ENCODE results near the gene MRPL2.

DNA sequence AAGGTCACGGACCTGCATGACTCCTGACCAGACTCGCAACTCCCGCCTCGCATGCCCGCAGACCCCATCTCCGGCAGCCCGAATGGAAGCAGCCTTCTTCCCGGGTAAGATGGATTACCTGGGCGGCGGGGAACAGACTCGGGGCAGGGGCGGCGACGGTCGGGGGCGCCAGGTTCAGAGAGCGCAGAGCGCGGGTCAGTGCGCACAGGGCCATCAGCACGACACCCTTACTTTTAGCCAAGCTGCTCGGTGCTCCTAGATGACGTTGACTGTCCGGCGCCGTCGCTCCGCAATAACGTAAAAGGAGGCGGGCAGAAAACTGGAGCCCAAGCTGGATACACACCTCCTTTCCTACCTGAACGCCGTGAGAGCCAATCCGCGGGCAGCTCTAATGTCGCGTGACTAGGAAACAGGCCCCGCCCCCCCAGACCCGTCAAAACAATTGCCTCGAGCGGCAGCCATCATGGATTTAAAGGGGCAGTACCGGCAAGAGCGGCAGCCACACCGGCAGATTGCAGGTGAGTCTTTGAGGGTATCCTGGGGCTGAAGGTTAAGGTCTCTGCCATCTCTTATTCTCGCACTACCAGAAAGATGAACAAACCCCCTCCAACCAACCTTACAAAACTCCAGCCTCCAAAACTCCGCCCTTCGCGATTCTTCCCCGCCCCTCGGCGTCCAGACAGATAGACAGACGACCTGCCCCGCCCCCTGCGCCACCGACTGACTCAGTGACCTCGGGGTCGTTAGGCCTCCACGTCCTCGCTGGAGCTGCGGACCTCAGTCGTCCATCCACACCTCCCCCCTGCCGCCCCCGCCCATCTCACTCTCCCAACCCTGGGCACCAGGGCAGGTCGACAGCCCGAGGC lies at the start of gene MRPL2, which contains the start of gene KLC4:
- TF ChIP-seq, protein P1, sequence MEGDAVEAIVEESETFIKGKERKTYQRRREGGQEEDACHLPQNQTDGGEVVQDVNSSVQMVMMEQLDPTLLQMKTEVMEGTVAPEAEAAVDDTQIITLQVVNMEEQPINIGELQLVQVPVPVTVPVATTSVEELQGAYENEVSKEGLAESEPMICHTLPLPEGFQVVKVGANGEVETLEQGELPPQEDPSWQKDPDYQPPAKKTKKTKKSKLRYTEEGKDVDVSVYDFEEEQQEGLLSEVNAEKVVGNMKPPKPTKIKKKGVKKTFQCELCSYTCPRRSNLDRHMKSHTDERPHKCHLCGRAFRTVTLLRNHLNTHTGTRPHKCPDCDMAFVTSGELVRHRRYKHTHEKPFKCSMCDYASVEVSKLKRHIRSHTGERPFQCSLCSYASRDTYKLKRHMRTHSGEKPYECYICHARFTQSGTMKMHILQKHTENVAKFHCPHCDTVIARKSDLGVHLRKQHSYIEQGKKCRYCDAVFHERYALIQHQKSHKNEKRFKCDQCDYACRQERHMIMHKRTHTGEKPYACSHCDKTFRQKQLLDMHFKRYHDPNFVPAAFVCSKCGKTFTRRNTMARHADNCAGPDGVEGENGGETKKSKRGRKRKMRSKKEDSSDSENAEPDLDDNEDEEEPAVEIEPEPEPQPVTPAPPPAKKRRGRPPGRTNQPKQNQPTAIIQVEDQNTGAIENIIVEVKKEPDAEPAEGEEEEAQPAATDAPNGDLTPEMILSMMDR (IDR thresholded peaks at IDR 0.05) = peak in 1 of 4 experiments; percentile 14
- TF ChIP-seq POLR2A (IDR thresholded peaks at IDR 0.05) = peak; percentile 61 to 81

Measured in uterus (tissue), 2 donors.